Smooth muscle cell (in vitro differentiated cells): ENCODE data around the gene SHC2. TPM values are rescaled to one million over a fixed set of nuclear protein-coding genes. Genes with fewer than 3 reads are reported as not detected.

Experiments used
- DNase-seq: peaks from one replicate; lab custom pipeline; 2025; ENCODE audit not compliant: unreplicated experiment; lab: John Stamatoyannopoulos, UW
- H2AFZ ChIP-seq: fragments of 200-600 bp; sonication (generic); 2 replicates; pipeline ENCODE4 v1.6.0; 2016; ENCODE audit warnings: antibody characterized with exemption, low read depth, mild to moderate bottlenecking
- H3F3A ChIP-seq: fragments of 200-600 bp; sonication (generic); 2 replicates; pipeline ENCODE4 v1.6.0; 2017; ENCODE audit warnings: antibody characterized with exemption, low read depth
- H3K27ac ChIP-seq: fragments of 200-600 bp; sonication (generic); 2 replicates; pipeline ENCODE4 v1.5.1; 2016; ENCODE audit warnings: low read depth, mild to moderate bottlenecking
- H3K27me3 ChIP-seq: fragments of 200-600 bp; sonication (generic); 2 replicates; pipeline ENCODE4 v1.6.1; 2016; ENCODE audit warnings: low read depth, mild to moderate bottlenecking
- H3K36me3 ChIP-seq: fragments of 200-600 bp; sonication (generic); 2 replicates; pipeline ENCODE4 v1.5.1; 2016; ENCODE audit warnings: low read depth
- H3K4me1 ChIP-seq: fragments of 200-600 bp; sonication (generic); 2 replicates; pipeline ENCODE4 v1.5.1; 2016; ENCODE audit warnings: low read depth
- H3K4me2 ChIP-seq: fragments of 200-600 bp; sonication (generic); 2 replicates; pipeline ENCODE4 v1.6.0; 2016; ENCODE audit warnings: mild to moderate bottlenecking
- H3K4me3 ChIP-seq: fragments of 200-600 bp; sonication (generic); 2 replicates; pipeline ENCODE4 v1.5.1; 2016; ENCODE audit warnings: mild to moderate bottlenecking
- H3K79me2 ChIP-seq: fragments of 200-600 bp; sonication (generic); 2 replicates; pipeline ENCODE4 v1.6.0; 2016; ENCODE audit warnings: low read depth, mild to moderate bottlenecking
- H3K9ac ChIP-seq: fragments of 200-600 bp; sonication (generic); 2 replicates; pipeline ENCODE4 v1.6.0; 2016; ENCODE audit warnings: low read depth
- H3K9me3 ChIP-seq: fragments of 200-600 bp; sonication (generic); replicated peaks from 2 replicates; pipeline ENCODE4 v1.5.1; 2016; ENCODE audit warnings: low read depth
- H4K20me1 ChIP-seq: fragments of 200-600 bp; sonication (generic); 2 replicates; pipeline ENCODE4 v1.6.0; 2016; ENCODE audit warnings: low read depth
- CTCF ChIP-seq: fragments of 200-600 bp; sonication (generic); IDR thresholded peaks from 2 replicates; pipeline ENCODE4 v1.5.1; 2017; ENCODE audit warnings: borderline replicate concordance, mild to moderate bottlenecking, antibody characterized with exemption; ENCODE audit not compliant: insufficient read depth, poor library complexity, severe bottlenecking
- WGBS: methylation state at CpG from one replicate; pipeline ENCODE4 v1.1.7; 2016; ENCODE audit warnings: low lambda C conversion rate; 5-methylcytosine and 5-hydroxymethylcytosine counted together
- polyA plus RNA-seq: library from polyadenylated mRNA; unstranded; fragments of >200 nt; fragmentation: Nextera tagmentation; extraction: Ambion mirVana; gene quantifications from 2 replicates; pipeline ENCODE4 v1.2.1, GENCODE V29; 2016
- total RNA-seq: library from RNA; depleted of rRNA; stranded (reverse); fragments of >200 nt; gene quantifications from 2 replicates; pipeline ENCODE4 v1.2.3, GENCODE V29; 2014

Gene SHC2
- total and polyA plus RNA-seq, 2 experiments from 2014 or later, result 15.6 to 29.3 TPM

DNA sequence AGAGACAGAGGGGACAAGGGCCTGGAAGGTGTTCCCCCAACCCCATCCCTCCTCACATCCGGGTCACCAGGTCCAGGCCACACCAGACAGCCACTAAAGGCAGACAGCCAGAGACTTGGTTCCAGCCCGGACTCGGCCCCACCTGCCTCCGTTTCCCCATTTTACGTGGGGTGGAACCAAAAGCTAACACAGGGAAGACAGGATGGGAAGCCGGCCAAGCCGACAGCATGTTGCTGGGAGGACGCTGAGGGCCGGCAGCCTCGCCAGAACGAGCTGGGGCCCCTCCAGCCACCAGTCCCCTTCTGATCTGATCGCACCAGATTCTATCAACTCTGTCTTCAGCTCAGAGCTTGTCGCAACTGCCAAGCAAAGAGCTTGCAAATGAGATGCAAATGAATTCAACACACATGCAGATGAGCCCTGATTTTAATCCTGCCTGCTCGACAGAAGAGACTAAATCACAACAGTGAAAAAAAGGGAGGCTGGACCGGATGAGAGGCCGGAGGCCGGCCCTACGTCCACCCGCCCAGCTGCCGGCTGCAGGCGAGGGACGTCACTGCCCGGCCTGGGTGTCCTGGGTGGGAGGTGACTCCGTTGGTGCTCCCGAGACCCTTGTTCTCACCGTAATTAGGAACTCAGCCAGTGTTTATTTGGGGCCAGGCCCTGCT, 17.5 kb upstream of the SHC2 start:
- no peaks in the 10 kb centered on the region for H3K9me3 ChIP-seq
- WGBS, result 87% methylated on average over 26 of the region's 26 CpGs
- H2AFZ ChIP-seq, result no peak overlapping the region
- no peaks in the 10 kb centered on the region for H3K27me3 ChIP-seq
- no peaks in the 10 kb centered on the region for H3K36me3 ChIP-seq
- no peak for DNase-seq
- peaks cover 7% of the 10 kb centered on the region for H3F3A ChIP-seq
- H3K79me2 ChIP-seq, result no peaks in the 10 kb centered on the region
- peaks cover 3% of the 10 kb centered on the region for H3K4me1 ChIP-seq
- no peaks in the 10 kb centered on the region for H4K20me1 ChIP-seq
- no peak overlapping the region for H3K9ac ChIP-seq
- H3K27ac ChIP-seq, result no peak overlapping the region
- H3K4me3 ChIP-seq, result no peak overlapping the region
- no peak overlapping the region for H3K4me2 ChIP-seq
- no peak for TF ChIP-seq CTCF

DNA sequence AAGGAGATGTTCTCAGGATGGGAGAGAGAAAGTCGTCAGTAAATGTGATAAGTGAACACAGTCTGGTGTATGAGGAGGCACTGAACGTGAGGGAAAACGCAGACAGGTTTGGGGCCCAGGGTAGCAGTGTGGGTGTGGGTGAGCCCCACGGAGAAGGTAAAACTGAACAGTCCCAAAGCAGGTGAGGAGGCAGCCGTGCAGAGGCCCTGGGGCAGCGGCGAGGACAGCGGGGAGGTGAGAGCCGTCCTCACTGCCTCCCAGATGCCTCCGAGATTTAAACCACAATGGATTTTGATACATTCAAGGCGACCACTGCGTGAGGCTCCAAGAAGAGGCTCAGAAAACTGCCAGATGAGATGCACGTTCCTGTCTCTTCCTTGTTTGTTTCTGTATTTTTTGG, 14.5 kb upstream of the SHC2 start:
- DNase-seq, result no peak
- no peak overlapping the region for H3K9ac ChIP-seq
- TF ChIP-seq CTCF, result no peak
- no peaks in the 10 kb centered on the region for H3K9me3 ChIP-seq
- no peaks in the 10 kb centered on the region for H3K79me2 ChIP-seq
- H3F3A ChIP-seq, result peaks cover 1% of the 10 kb centered on the region
- H3K27ac ChIP-seq, result no peak overlapping the region
- H3K36me3 ChIP-seq, result no peaks in the 10 kb centered on the region
- WGBS, result 87% methylated on average over 13 of the region's 13 CpGs
- no peak overlapping the region for H2AFZ ChIP-seq
- no peak overlapping the region for H3K4me2 ChIP-seq
- peaks cover 3% of the 10 kb centered on the region for H3K4me1 ChIP-seq
- H3K27me3 ChIP-seq, result no peaks in the 10 kb centered on the region
- H4K20me1 ChIP-seq, result no peaks in the 10 kb centered on the region
- no peak overlapping the region for H3K4me3 ChIP-seq

DNA sequence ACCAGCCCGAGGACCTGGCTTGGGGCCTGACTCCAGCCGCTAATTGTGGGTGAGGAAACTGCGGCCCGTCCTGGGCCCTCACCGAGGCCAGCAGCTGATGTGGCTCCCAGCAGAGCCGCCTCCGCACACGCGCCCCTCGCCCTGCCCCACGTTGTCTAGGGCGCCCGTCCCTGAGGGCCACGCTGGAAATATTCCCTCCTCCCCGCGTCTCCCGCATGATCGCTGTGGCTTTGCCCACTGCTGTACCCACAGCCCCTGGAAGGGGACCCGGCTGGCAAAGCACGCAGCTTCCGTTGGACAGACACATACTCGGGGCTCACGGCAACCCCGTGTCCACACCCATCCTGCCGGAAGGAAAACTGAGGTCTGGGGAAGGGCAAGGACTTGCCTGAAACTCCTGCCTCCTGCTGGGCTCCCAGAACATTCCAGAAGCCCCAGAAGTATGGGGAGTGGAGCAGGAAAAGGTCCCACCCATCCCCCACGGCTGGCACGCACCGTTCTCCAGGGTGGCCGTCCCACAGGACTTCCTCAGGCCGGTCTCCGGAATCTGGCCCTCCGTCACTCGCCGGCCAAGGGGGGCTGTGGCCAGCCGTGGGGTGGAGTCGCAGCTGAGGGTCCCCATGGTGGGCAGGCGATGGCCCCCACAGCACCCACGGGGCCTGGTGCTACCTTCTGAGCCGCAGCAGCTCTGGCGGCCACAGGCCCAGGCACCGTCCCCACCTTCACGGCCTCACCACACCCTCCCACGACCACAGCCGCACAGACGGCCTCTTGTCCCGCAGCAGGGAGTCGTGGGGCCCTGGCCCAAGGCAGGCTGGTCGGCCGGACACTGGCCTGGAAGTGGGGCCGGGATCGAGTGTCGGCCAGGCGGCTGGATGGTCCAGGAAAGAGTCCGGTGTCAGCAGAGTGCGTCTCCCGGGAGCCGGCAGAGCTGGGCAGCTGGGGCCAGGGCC, 13.6 kb upstream of the SHC2 start:
- Histone ChIP-seq H3F3A (no peaks in the 10 kb centered on the region), H3K4me3 (no peak overlapping the region), H2AFZ (no peak overlapping the region), H3K27ac (no peak overlapping the region), H3K36me3 (no peaks in the 10 kb centered on the region), H3K4me1 (no peaks in the 10 kb centered on the region), H3K9ac (no peak overlapping the region), H3K79me2 (no peaks in the 10 kb centered on the region), H3K27me3 (no peaks in the 10 kb centered on the region), H4K20me1 (no peaks in the 10 kb centered on the region), H3K4me2 (no peak overlapping the region), H3K9me3 (no peaks in the 10 kb centered on the region)
- TF ChIP-seq CTCF, result no peak
- DNase-seq, result no peak
- WGBS, result 92% methylated on average over 53 of the region's 57 CpGs
